Gastrocnemius medialis (tissue), 4 donors: ENCODE measurements around the gene MALRD1.

Experiments used
- POLR2A ChIP-seq, 2 donors: fragments of 450-650 bp; IDR thresholded peaks; one replicate each; pipeline ENCODE4 v1.6.1; 2017; ENCODE audit warnings: antibody characterized with exemption in 2 of 2, mild to moderate bottlenecking in 2 of 2, moderate library complexity in 2 of 2
- TF ChIP-seq, protein P1 (sequence below), 5 experiments: fragments of 450-650 bp in 3 of 5; fragments of 200-600 bp in 2 of 5; sonication (generic) in 2 of 5; IDR thresholded peaks in 4 of 5; conservative IDR thresholded peaks in 1 of 5; 1 replicate in 4 of 5; 2 replicates in 1 of 5; pipeline ENCODE4 v1.5.1; 2016 to 2019; ENCODE audit warnings: antibody characterized with exemption in 5 of 5, mild to moderate bottlenecking in 3 of 5, moderate library complexity in 3 of 5

DNA sequence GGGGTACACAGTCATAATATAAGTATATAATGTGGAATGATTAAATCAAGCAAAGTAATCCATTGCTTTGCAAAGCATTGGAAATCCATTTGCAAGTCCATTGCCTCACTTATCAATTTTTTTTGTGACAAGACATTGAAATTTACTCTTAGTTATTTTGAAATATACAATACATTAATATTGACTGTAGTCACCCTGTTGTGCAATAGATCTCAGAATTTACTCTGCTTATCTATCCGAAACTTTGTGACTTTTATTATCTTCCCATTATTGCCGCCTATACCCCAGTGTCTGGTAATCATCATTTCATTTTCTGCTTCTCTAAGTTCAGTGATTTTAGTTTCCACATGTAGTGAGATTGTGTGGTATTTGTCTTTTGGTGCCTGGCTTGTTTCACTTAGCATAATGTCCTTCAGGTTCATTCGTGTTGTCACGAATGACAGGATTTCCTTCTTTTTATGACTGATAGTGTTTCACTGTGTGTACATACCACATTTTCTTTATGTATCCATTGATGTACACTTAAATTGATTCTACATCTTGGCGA is 5.8 kb downstream of the MALRD1 start:
- TF ChIP-seq, protein P1, sequence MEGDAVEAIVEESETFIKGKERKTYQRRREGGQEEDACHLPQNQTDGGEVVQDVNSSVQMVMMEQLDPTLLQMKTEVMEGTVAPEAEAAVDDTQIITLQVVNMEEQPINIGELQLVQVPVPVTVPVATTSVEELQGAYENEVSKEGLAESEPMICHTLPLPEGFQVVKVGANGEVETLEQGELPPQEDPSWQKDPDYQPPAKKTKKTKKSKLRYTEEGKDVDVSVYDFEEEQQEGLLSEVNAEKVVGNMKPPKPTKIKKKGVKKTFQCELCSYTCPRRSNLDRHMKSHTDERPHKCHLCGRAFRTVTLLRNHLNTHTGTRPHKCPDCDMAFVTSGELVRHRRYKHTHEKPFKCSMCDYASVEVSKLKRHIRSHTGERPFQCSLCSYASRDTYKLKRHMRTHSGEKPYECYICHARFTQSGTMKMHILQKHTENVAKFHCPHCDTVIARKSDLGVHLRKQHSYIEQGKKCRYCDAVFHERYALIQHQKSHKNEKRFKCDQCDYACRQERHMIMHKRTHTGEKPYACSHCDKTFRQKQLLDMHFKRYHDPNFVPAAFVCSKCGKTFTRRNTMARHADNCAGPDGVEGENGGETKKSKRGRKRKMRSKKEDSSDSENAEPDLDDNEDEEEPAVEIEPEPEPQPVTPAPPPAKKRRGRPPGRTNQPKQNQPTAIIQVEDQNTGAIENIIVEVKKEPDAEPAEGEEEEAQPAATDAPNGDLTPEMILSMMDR (IDR thresholded peaks at IDR 0.05 in 4 of 5, conservative IDR thresholded peaks at IDR 0.05 in 1 of 5), result no peak
- TF ChIP-seq POLR2A (IDR thresholded peaks at IDR 0.05), result no peak
